EH (cell line): ENCODE data around the gene TUBA3E.
"Not testable (repeated sequence)": the region's sequence is repeated elsewhere in the genome, so short reads cannot be mapped to it uniquely, and the experiment has no call there.

Experiments
- DNase-seq: peaks from one replicate; pipeline ENCODE4 v3.0.0-alpha.2; 2015; ENCODE audit warnings: low read depth

Gene TUBA3E

DNA sequence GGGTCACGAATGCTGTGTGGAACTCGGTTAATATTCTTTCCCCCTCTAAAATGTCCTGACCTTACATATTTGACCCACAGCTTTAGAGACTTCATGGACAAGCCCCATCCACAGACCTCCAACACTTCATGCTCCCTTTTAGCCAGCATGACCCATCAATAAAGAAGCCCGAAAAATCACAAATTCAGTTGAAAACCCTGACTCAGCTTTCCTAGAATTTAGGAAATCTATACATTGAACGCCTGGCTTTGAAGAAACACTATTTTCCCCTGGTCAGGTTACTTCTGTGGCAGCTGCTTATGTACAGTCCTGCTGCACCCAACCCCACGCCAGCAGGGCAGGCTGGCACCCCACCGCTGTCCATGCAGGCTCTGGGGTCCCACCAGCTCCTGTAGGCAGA lies 6.9 kb downstream of the TUBA3E start:
- DNase-seq: not testable (repeated sequence)

DNA sequence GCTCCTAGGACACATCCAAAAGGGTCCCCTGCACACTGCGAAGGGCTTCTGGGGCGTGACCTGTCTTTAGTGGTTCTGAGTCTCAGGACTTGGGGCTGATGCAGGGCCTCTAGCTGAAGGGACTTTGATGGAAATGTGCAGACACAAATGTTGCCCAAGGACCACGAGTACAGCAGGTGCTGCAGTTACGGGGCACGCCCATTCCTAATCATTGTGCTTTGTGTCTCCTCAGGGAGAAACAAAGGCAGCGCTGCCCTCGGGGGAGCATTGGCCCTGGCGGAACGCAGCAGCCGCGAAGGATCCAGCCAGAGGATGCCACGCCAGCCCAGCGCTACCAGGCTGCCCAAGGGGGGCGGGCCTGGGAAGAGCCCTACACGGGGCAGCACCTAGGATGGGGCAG lies 8.0 kb downstream of the TUBA3E start:
- no peak for DNase-seq

DNA sequence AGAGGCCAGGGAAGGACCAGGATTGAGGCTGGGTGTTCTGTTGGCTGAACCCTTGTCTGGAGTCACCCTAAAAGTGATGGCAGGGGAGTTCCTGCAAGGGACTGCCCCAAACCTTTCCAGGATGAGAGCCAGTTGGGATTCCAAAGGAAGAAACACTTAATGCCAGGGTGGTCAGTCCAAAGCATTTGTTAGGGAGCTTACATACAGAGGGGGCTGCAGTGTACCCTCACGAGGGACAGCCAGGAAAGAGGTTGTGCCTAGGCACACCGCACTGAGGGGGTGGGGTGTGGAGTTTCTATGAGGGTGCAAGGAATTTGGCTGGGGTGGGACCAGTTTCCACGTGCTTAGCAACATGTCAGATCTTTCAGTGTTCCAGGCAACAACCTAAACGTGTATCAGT lies 9.3 kb downstream of the TUBA3E start:
- DNase-seq: not testable (repeated sequence)

DNA sequence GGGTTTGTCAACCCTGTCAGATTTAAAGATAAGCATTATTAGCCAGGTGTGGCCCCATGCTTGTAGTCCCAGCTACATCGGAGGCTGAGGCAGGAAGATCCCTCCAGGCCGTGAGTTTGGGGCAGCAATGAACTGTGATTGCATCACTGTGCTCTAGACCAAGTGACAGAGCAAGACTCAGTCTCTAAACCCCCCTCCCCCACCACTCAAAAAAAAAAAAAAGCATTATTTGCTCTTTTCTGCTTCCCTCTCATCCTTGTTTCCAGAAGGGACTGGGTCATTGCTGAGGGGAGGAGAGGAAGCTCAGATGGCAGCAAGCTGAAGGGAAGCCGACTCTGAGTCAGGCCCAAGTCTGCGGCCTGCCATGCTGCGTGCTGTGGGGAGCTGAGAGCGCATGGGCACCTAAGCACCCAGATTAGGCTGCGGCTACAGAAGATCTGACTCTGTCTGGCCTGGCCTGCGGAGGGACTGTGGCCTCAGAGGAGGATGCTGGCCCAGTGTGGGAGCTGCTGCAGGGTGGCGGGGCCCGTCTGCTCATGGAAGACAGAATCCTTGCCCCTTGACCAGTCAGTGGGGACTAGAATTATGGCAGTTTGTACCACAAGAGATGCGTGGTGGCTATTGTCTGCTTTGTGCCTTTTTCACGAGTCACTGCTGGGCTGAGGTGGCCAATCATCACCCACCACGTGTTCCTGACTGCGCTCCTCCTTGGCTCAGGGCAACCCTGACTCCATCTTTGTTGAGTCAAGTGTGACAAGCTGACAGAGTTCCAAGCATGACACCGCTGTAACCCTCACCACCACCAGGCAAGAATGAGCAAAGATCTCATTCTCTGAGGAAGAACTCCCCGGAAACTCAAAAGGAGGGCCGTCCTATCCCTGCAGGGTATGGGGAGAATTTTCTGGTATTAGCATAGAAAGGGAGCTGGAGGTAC lies 10.1 kb downstream of the TUBA3E start:
- DNase-seq: not testable (repeated sequence)

DNA sequence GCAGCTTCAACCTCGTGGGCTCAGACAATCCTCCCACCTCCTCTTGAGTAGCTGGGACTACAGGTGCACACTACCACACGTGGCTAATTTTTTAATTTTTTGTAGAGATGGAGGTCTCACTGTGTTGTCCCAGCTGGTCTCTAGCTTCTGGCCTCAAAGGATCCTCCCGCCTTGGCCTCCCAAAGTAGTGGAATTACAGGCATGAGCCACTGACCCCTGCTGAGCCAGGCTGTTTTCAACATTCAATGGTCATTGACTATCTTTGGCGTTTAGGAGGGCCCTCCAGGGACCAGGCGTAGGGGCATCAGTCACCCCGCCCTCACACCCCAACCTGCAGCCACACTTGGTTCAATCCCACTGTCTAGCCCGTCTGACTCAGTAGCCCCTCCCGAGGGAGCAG lies 11.0 kb downstream of the TUBA3E start:
- DNase-seq: no peak

DNA sequence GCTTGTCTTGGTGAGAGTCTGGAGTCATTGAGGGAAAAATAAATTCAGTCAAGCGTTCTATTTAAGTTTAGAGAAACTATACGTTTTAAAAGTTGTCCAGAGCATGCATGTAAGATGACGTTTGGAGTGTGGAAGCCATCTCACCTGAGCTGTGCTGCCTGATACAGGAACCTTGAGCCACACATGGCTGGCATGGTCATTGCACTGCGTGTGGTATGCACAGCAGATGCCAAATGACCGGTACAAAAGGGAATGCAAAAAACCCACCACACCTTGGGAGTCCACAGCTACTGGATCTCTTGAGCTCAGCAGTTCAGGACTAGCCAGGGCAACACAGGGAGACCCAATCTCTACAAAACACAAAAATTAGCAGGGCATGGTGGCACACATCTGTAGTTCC lies 11.8 kb downstream of the TUBA3E start:
- no peak for DNase-seq

DNA sequence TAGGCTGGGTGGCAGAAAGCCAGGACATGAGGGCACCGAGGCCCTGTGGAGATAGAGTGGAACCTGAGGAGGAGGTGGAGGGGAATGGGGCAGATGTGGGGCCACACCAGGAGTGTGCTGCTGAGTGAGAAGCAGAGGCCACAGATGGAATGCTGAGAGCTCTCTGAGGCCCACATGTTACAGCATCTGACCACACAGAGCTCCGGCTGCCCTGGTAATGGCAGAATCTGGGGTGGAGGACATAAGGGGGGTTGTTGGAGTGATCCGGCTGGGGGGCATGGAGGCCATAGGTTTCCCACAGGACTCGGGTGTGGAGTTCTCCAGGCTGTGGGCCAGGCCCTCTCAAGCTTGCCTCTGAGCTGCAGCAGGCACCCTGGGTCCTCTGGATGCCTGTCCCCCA lies 12.3 kb downstream of the TUBA3E start:
- DNase-seq: no peak

DNA sequence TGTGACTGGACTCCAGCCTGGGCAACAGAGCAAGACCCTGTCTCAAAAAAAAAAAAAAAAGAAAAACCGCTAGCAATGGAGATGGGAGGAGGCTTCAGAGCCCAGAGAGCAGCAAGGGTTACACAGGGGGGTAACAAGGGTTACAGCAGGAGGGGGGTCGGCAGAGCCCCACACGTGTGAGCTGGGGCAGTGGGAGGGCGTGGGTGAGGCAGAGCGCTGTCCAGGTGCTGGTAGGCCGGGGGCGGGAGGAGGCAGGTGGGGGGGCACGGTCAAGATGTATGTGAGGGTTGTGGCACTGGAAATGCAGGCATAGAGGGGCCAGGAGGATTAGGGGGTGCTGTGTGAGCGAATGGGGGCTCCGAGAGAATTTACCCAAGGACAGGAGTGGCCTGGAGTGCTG lies 12.8 kb downstream of the TUBA3E start:
- no peak for DNase-seq

DNA sequence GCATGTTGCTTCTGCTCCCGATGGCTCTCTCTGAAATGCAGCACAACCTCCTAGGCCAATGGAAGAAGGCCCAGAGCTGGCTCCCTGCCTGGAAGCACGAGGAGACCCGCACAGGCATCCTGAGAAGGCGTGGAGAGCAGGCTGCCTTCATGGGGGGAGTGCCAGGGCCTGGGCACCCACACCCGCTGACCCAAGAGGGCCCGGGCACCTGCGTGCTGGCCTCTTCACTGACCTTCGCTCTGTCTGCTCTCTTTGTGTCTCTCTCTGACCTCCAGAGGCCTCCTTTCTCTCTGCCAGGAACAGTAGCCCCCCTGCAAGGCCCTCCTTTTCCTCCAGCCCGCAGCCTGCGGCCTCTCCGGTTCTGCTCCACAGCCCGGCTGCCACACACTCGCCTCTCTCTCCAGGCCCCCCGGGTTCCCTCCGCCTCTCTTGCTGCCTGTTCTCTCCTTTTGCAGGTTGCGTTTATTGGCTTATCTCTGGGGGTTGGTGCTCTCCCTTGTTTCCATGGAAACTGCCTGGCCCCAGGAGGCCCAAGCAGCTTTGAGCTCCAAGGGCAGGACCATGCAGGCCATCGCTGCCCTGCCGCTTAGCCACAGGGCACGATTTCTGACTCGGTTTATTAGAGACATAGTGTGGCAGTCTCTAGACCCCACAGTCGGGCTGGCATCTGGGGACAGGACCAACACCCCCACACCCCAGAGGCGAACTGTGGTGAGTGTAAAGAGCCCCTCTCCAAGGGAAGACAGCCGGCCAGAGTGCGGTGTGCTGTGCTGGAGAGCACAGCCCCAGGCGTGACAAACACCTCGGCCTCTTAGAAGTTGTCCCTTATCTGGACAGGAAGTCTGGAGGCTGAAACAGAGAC lies 14.5 kb downstream of the TUBA3E start:
- peak; percentile 50 for DNase-seq

DNA sequence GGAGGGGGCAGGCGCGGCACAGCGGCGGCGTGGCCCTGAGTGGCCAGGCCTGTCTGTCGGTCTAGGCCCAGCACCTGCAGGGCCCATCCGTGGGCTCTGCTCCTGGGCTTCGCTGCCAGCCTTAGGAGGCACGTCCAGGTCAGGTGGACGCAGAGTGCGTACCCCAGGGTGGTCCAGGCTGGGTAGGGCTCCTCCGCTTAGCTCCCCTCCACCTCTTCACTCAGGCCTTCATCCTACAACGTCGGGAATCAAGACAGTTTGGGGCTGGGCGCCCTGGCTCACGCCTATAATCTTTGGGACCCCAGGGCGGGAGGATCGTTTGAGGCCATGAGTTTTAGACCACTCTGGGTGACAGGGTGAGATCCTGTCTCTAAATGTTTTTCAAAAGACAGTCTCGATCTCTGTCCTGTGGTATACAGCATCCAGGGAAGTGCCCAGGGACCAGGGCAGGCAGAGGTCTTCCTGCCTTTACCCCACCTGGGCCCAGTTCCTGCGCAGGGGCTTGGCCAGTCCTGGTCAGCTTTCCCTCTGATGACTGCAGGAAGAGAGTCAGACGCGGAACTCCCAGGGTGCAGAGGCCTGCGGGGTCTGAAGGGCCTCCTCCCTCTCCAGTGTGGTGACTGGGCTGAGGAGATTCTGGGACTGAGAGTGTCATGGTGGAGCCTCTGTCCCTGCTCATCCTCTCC lies 15.3 kb downstream of the TUBA3E start:
- DNase-seq: not testable (repeated sequence)

DNA sequence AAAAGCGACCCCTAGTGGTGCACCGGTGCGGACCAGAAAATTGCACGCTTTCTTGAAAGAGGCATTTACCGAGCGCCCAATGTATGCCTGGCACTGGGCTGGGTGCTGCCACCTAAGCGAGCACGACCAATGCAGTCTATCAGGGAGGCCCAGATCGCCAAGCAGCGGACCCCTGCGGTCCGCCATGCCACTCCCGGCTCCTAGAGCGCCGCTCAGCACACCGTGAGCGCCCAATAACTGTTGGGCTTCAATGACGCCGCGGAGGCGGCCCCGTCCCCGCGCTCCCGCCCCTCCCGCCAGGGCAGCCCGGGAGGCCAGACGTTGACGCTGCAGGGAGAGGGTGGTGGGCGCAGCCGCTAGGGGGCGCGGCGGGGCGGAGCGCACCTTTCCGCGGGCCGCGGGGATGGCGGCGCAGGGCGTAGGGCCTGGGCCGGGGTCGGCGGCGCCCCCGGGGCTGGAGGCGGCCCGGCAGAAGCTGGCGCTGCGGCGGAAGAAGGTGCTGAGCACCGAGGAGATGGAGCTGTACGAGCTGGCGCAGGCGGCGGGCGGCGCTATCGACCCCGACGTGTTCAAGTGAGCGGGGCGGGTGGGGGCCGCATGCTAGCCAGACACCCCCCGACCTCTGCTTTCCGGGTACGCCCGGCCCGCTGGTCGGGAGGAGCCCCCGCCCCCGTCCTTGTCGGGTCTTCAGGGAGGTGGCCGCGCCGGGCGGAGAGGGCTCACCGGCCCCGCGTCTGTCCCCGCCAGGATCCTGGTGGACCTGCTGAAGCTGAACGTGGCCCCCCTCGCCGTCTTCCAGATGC lies 16.2 kb downstream of the TUBA3E start, which contains the start of gene MZT2B:
MZT2B (plus strand) TSS at position 383 of the 803 bp plus-strand sequence; CDS start at position 404, 21 bp downstream.
- peak; percentile 86 for DNase-seq

DNA sequence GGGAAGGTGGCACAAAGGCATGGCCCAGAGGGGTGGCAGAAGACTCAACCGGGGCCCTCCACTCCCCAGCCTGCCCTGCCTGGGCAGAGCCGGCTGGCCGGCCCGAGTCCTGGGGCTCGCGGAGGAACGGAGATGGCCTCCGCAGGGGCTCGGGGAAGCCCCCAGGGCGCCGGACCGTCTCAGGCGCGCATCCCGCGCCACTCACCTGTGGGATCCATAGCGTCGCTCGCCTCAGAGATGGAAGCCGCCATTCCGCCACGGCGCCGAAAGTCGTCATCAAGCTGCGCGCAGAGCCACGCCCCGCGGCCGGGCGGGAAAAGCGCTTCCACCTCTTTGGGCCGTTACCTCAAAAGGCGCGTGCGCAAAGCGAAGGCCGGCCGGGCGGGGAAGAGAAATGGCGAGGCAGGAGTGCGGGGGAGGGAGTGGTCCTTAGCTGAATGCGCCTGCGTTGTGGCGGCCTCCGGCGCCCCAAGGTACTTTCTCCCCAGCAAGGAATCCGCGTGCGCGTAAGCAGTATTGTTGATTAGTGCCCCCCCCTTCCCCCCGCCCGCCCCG lies 16.8 kb downstream of the TUBA3E start, which contains the start of gene SMPD4:
SMPD4 (minus strand) TSS at position 278 of the 555 bp plus-strand sequence. CDS start 5,010 bp downstream, outside the sequence.
- DNase-seq: peak; percentile 96

DNA sequence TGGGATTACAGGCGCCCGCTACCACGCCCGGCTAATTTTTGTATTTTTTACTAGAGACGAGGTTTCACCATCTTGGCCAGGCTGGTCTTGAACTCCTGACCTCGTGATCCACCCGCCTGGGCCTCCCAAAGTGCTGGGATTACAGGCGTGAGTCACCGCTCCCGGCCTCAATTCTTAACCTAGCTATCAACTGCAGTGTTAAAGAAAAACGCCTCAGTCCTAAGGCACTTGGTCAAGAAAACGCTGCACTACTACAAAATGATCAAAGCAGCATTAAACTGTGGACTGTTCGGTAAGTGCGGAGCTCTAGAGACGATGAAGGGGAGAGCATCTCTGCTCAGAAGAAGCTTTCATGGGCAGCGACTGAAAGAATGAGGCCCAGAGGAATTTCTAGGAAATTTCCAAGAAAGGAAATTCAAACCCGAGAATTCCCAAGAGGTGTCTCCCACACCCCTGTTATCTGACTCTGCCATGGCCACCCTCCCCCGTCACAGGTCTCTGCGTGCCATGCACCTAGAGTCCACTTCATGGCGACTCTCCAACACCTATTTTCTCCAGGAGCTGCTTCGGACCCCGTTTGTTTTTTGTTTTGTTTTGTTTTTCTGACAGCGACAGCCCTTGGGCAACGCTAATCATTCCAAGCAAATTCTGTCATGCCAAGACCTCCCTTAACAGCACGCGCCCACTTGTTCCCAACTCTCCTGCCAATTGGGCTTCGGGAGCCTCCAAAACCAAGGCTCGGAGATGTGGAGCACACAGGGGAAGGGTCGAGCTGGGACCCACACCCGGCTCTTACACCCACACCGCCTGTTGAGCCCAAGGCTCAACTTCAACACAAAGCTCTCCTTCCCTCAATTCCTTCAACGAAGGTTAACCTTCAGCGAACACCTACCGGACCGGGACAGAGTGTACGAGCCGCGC lies 17.6 kb downstream of the TUBA3E start:
- not testable (repeated sequence) for DNase-seq

DNA sequence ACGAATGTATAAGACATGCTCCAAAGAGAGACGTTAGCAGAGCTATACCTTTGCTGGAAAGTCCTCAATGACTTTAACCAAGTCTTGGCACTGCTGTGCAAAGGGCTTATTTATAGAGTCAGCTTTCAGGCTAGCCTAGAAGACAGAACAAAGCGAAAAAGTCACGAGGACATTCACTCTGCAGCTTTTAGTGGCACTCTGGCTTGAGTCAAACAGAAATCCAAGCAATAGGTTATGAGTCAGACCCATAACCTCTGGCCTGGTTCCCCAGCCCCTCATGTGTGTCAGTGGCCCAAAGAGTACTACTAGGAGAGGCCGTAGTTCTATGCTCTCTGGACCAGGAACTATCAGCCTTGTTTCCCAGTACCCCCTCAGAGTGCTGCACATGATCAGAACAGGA lies 23.4 kb downstream of the TUBA3E start:
- not testable (repeated sequence) for DNase-seq

DNA sequence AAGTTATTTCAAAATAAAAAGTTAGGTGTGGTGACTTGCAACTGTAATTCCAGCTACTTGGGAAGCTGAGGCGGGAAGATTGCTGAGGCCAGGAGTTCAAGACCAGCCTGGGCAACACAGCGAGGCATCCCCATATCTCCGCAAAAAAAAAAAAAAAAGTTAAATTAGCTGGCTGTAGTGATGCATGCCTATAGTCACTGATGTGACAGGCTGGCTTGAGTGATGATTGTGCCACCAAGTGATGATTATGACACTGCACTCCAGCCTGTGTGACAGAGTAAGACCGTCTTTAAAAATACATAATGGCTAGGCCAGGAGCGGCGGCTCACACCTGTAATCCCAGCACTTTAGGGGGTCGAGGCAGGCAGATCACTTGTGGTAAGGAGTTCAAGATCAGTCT lies 28.3 kb downstream of the TUBA3E start:
- DNase-seq: no peak

DNA sequence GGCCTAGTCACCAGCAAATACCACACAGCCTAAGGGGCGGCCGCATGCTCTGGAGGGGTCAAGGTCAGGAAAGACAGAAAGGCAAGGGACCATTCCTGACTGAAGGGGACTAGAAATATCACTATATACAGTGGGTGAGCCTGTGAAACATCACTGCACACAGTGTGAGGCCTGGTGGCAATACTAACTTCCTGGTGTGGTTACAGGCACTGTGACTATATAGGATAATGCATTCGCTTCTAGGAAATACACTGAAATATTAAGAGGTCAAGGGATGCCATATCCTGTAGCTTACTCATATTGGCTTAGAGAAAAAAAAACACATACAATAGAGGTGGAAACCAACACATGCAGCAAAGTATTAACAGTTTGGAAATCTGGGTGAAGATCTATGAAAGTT lies 29.1 kb downstream of the TUBA3E start:
- not testable (repeated sequence) for DNase-seq

DNA sequence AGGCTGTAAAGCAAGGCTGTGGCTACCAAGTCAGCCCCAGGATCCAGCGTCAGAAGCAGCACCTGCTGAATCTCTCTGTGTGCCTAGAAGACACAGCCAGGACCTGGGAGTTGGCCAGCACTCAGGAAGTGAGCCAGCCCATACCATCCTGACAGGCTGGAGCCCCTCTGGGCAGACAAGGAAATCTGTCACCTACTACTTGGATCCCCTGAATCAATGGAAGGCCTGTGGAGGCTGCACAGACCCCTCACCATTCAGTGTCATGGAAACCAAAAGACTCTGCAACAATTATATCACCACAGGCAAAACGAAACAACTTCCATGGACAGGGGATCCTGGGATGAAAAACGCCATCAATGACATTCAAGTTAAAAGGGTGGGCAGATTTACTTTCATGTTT lies 31.6 kb downstream of the TUBA3E start:
- not testable (repeated sequence) for DNase-seq

DNA sequence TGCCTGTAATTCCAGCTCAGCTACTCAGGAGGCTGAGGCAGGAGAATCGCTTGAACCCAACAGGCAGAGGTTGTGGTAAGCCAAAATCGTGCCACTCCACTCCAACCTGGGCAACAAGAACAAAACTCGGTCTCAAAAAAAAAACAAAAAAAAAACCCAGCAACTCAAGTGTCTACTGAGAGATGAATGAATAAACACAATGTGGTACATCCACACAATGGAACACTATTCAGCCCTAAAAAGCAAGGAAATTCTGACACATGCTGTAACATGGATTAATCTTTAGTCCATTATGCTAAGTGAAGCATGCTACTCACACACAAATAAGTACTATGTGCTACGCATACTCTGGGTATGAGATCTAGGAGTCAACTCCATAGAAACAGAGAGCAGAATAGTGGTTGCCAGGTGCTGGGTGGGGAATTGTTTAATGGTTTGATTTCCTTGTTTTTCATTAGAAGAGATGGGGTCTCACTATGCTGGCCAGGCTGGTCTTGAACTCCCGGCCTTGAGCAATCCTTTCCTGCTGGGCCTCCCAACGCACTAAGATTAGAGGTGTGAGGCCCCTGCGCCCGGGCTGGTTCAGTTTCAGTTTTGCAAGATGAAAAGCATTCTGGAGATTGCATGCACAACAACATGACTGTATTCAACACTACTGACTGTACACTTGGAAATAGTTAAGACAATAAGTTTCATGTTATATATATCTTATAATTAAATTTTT lies 32.8 kb downstream of the TUBA3E start:
- DNase-seq: no peak

DNA sequence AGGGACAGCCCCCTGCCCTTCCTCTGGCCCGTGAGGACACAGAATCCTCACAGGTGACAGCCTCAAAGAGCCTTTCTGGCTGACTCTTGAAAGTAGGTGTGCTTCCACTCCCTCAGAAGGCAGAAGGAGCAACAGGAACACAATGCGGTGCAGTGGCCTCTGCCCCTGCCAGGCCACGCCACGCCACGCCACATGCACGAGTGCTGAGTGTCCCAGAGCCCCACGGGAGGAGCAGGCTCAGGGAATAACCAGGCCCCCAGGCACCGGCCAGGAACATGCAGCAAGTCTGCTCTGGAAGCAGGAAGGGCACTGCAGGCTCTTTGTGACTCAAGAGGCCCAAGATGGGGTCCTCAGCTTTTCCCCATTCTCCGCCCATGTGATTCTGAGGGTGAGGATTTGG lies 35.3 kb downstream of the TUBA3E start:
- no peak for DNase-seq
